Trophoblast cell (in vitro differentiated cells and primary cell): Measurements from ENCODE around the gene C1QTNF8.

Experiments used
- DNase-seq, 2 donors: peaks; one replicate each; pipeline ENCODE4 v3.0.0-alpha.2; 2016
- H2AFZ ChIP-seq: 2 replicates; pipeline ENCODE4 v1.6.1; 2013; ENCODE audit warnings: low read length, moderate library complexity, mild to moderate bottlenecking; ENCODE audit not compliant: insufficient read depth, poor library complexity
- H2AK5ac ChIP-seq: 2 replicates; pipeline ENCODE4 v1.6.1; 2013; ENCODE audit warnings: mild to moderate bottlenecking, low read length
- H2BK120ac ChIP-seq: 2 replicates; pipeline ENCODE4 v1.6.1; 2013; ENCODE audit warnings: low read length, mild to moderate bottlenecking, moderate library complexity; ENCODE audit not compliant: insufficient read depth, poor library complexity
- H2BK12ac ChIP-seq: 2 replicates; pipeline ENCODE4 v1.6.1; 2013; ENCODE audit warnings: mild to moderate bottlenecking, low read length, moderate library complexity
- H2BK5ac ChIP-seq: 2 replicates; pipeline ENCODE4 v1.6.1; 2013; ENCODE audit warnings: low read length, low read depth, moderate library complexity, mild to moderate bottlenecking; ENCODE audit not compliant: poor library complexity
- H3K14ac ChIP-seq: 2 replicates; pipeline ENCODE4 v1.6.1; 2013; ENCODE audit warnings: mild to moderate bottlenecking, low read length
- H3K18ac ChIP-seq: 2 replicates; pipeline ENCODE4 v1.6.1; 2013; ENCODE audit warnings: mild to moderate bottlenecking, low read length
- H3K23ac ChIP-seq: 2 replicates; pipeline ENCODE4 v1.6.1; 2013; ENCODE audit warnings: low read length
- H3K27ac ChIP-seq: 2 replicates; pipeline ENCODE4 v1.5.1; 2013; ENCODE audit warnings: low read depth, mild to moderate bottlenecking, inconsistent platforms, low read length, moderate library complexity
- H3K27me3 ChIP-seq: 2 replicates; pipeline ENCODE4 v1.6.1; 2013; ENCODE audit warnings: inconsistent platforms, mild to moderate bottlenecking, low read length, moderate library complexity; ENCODE audit not compliant: insufficient read depth
- H3K36me3 ChIP-seq, 2 experiments: 1 replicate in 1 of 2; 2 replicates in 1 of 2; pipeline ENCODE4 v1.6.1; 2013; ENCODE audit warnings: low read length in 2 of 2, mild to moderate bottlenecking in 2 of 2, moderate library complexity in 1 of 2; ENCODE audit not compliant: insufficient read depth in 2 of 2, control insufficient read depth in 1 of 2
- H3K4ac ChIP-seq: 2 replicates; pipeline ENCODE4 v1.6.1; 2013; ENCODE audit warnings: low read depth, mild to moderate bottlenecking, low read length, moderate library complexity
- H3K4me1 ChIP-seq, 2 experiments: 1 replicate in 1 of 2; 2 replicates in 1 of 2; pipeline ENCODE4 v1.6.1; 2013; ENCODE audit warnings: low read length in 2 of 2, mild to moderate bottlenecking in 2 of 2, moderate library complexity in 1 of 2; ENCODE audit not compliant: insufficient read depth in 2 of 2, control insufficient read depth in 1 of 2
- H3K4me2 ChIP-seq: 2 replicates; pipeline ENCODE4 v1.6.1; 2013; ENCODE audit warnings: inconsistent platforms, mild to moderate bottlenecking, low read length, moderate library complexity
- H3K4me3 ChIP-seq: 2 replicates; pipeline ENCODE4 v1.5.1; 2013; ENCODE audit warnings: mild to moderate bottlenecking, low read depth, low read length, inconsistent platforms
- H3K79me1 ChIP-seq: one replicate; pipeline ENCODE4 v1.6.1; 2013; ENCODE audit warnings: low read length
- H3K79me2 ChIP-seq: 2 replicates; pipeline ENCODE4 v1.6.1; 2013; ENCODE audit warnings: low read length, mild to moderate bottlenecking; ENCODE audit not compliant: control insufficient read depth, insufficient read depth, poor library complexity
- H3K9ac ChIP-seq: 2 replicates; pipeline ENCODE4 v1.6.1; 2013; ENCODE audit warnings: mild to moderate bottlenecking, low read length
- H3K9me3 ChIP-seq: 2 replicates; pipeline ENCODE4 v1.6.1; 2013; ENCODE audit warnings: low read depth, mild to moderate bottlenecking, control low read depth, inconsistent platforms, low read length; ENCODE audit not compliant: insufficient read depth
- H4K12ac ChIP-seq: 2 replicates; pipeline ENCODE4 v1.6.1; 2013; ENCODE audit warnings: low read depth, mild to moderate bottlenecking, low read length, moderate library complexity
- H4K8ac ChIP-seq: 2 replicates; pipeline ENCODE4 v1.6.1; 2013; ENCODE audit warnings: low read depth, mild to moderate bottlenecking, low read length, moderate library complexity
- H4K91ac ChIP-seq: one replicate; pipeline ENCODE4 v1.6.1; 2013; ENCODE audit warnings: low read depth, mild to moderate bottlenecking, low read length, moderate library complexity
- WGBS: extraction: QIAGEN DNeasy Blood & Tissue Kit; methylation state at CpG from one replicate; pipeline ENCODE4 v1.1.7; 2013; ENCODE audit warnings: missing lambda C conversion rate; ENCODE audit not compliant: insufficient read length, insufficient coverage; ENCODE audit errors: extremely low coverage; 5-methylcytosine and 5-hydroxymethylcytosine counted together

C1QTNF8 gene

GRCh38 chr16:1081734-1082265 is 14.2 kb downstream of the C1QTNF8 start:
- no peak overlapping the region for H4K91ac ChIP-seq
- no peak overlapping the region for H3K9ac ChIP-seq
- peaks cover 18% of the 10 kb centered on the region for H3K9me3 ChIP-seq
- no peak overlapping the region for H2BK120ac ChIP-seq
- DNase-seq = no peak
- no CpG with 5 or more reads among the region's 22 CpGs for WGBS
- no peak overlapping the region for H3K4me3 ChIP-seq
- H3K23ac ChIP-seq = no peak overlapping the region
- H2BK12ac ChIP-seq = no peak overlapping the region
- no peaks in the 10 kb centered on the region for H3K36me3 ChIP-seq
- H3K27me3 ChIP-seq = no peaks in the 10 kb centered on the region
- H3K79me2 ChIP-seq = no peaks in the 10 kb centered on the region
- H3K4me1 ChIP-seq = no peaks in the 10 kb centered on the region
- H4K12ac ChIP-seq = no peak overlapping the region
- no peak overlapping the region for H2BK5ac ChIP-seq
- no peak overlapping the region for H3K14ac ChIP-seq
- H3K4ac ChIP-seq = no peak overlapping the region
- no peak overlapping the region for H4K8ac ChIP-seq
- no peak overlapping the region for H2AK5ac ChIP-seq
- no peak overlapping the region for H2AFZ ChIP-seq
- H3K18ac ChIP-seq = no peak overlapping the region
- H3K4me2 ChIP-seq = no peak overlapping the region
- H3K79me1 ChIP-seq = no peaks in the 10 kb centered on the region
- H3K27ac ChIP-seq = no peak overlapping the region

- no peaks in the 10 kb centered on the region for H3K27me3 ChIP-seq
- H3K79me1 ChIP-seq = no peaks in the 10 kb centered on the region
- H3K4ac ChIP-seq = no peak overlapping the region
- no peak overlapping the region for H3K27ac ChIP-seq
- H3K9me3 ChIP-seq = peaks cover 17% of the 10 kb centered on the region
- no peak overlapping the region for H2AK5ac ChIP-seq
- no peak overlapping the region for H3K18ac ChIP-seq
- H2BK5ac ChIP-seq = no peak overlapping the region
- DNase-seq = no peak
- no CpG with 5 or more reads among the region's 42 CpGs for WGBS
- no peaks in the 10 kb centered on the region for H3K79me2 ChIP-seq
- H3K36me3 ChIP-seq = no peaks in the 10 kb centered on the region
- H4K12ac ChIP-seq = no peak overlapping the region
- no peaks in the 10 kb centered on the region for H3K4me1 ChIP-seq
- no peak overlapping the region for H4K91ac ChIP-seq
- H3K4me2 ChIP-seq = no peak overlapping the region
- H2AFZ ChIP-seq = no peak overlapping the region
- no peak overlapping the region for H3K9ac ChIP-seq
- H4K8ac ChIP-seq = no peak overlapping the region
- no peak overlapping the region for H3K14ac ChIP-seq
- H2BK12ac ChIP-seq = no peak overlapping the region
- H3K4me3 ChIP-seq = no peak overlapping the region
- H2BK120ac ChIP-seq = no peak overlapping the region
- H3K23ac ChIP-seq = no peak overlapping the region
These were observed 15.0 kb downstream of the C1QTNF8 start for GRCh38 chr16:1080801-1081733.

- Histone ChIP-seq H2AK5ac (no peak overlapping the region), H3K79me2 (no peaks in the 10 kb centered on the region), H2AFZ (no peak overlapping the region), H3K4me2 (no peak overlapping the region), H3K18ac (no peak overlapping the region), H2BK120ac (no peak overlapping the region), H2BK5ac (no peak overlapping the region), H4K12ac (no peak overlapping the region), H3K9me3 (peaks cover 10% of the 10 kb centered on the region), H3K27me3 (no peaks in the 10 kb centered on the region), H3K79me1 (no peaks in the 10 kb centered on the region), H2BK12ac (no peak overlapping the region), H3K36me3 (no peaks in the 10 kb centered on the region), H4K91ac (no peak overlapping the region), H3K4me3 (no peak overlapping the region), H3K4ac (no peak overlapping the region), H3K4me1 (no peaks in the 10 kb centered on the region), H4K8ac (no peak overlapping the region), H3K9ac (no peak overlapping the region), H3K27ac (no peak overlapping the region), H3K14ac (no peak overlapping the region), H3K23ac (no peak overlapping the region)
- DNase-seq = no peak
- WGBS = no CpG with 5 or more reads among the region's 45 CpGs
These were observed 16.1 kb downstream of the C1QTNF8 start for GRCh38 chr16:1079786-1080525.

DNA sequence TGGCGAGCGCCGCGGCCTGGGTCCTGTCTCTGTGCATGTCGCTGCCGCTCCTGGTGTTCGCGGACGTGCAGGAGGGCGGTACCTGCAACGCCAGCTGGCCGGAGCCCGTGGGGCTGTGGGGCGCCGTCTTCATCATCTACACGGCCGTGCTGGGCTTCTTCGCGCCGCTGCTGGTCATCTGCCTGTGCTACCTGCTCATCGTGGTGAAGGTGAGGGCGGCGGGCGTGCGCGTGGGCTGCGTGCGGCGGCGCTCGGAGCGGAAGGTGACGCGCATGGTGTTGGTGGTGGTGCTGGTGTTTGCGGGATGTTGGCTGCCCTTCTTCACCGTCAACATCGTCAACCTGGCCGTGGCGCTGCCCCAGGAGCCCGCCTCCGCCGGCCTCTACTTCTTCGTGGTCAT is 16.7 kb downstream of the C1QTNF8 start:
- Histone ChIP-seq H3K14ac (no peak overlapping the region), H3K9me3 (peaks cover 6% of the 10 kb centered on the region), H4K12ac (no peak overlapping the region), H2BK120ac (no peak overlapping the region), H3K23ac (no peak overlapping the region), H2BK5ac (no peak overlapping the region), H3K4me3 (no peak overlapping the region), H3K4ac (no peak overlapping the region), H3K36me3 (no peaks in the 10 kb centered on the region), H2BK12ac (no peak overlapping the region), H3K4me1 (no peaks in the 10 kb centered on the region), H3K79me1 (no peaks in the 10 kb centered on the region), H3K4me2 (no peak overlapping the region), H3K18ac (no peak overlapping the region), H3K9ac (no peak overlapping the region), H2AFZ (no peak overlapping the region), H4K91ac (no peak overlapping the region), H3K27me3 (no peaks in the 10 kb centered on the region), H2AK5ac (no peak overlapping the region), H3K27ac (no peak overlapping the region), H4K8ac (no peak overlapping the region), H3K79me2 (no peaks in the 10 kb centered on the region)
- WGBS = no CpG with 5 or more reads among the region's 43 CpGs
- DNase-seq = no peak
